K562 (cell line): ENCODE results near the gene SLC5A10. TPM values are rescaled to one million over a fixed set of nuclear protein-coding genes. Genes with fewer than 3 reads are reported as not detected.
"Not testable (repeated sequence)": the region's sequence is repeated elsewhere in the genome, so short reads cannot be mapped to it uniquely, and the experiment has no call there.

Experiments used
- ATAC-seq: fragments of 200-7000 bp; cut with Tn5 transposase; 3 replicates; pipeline ENCODE4 v1.9.1; 2020; ENCODE audit warnings: moderate library complexity
- BruUV-seq: library from RNA; stranded (reverse); fragments of 400-500 nt; replicated peaks from 2 replicates; lab custom pipeline; 2021; lab: Mats Ljungman, UMichigan
- CTCF ChIA-PET: fragments of 300-600 bp; formaldehyde crosslinking; extraction: SDS; loops from one replicate; lab custom pipeline; 2021; ENCODE audit warnings: low intra/inter-chr PET ratio; lab: Yijun Ruan, JAX
- POLR2A ChIA-PET: fragments of 300-600, 350-650 bp; sonication (Branson Sonifier 250); formaldehyde crosslinking; extraction: SDS; loops from one replicate; lab custom pipeline; 2021; ENCODE audit warnings: antibody characterized with exemption, inconsistent platforms; lab: Yijun Ruan, JAX
- DNase-seq, 4 experiments: peaks; one replicate each; pipeline versions ENCODE4 v3.0.0 to v3.0.0-alpha.2; 2011 to 2018; ENCODE audit warnings: low spot score in 3 of 4, mixed read lengths in 3 of 4; ENCODE audit errors: extremely low read depth in 1 of 4
- FAIRE-seq: peaks from 2 replicates; lab custom pipeline; 2011; peaks lifted over from hg19 to GRCh38; lab: Jason Lieb, UNC
- H2AFZ ChIP-seq: 2 replicates; pipeline ENCODE4 v1.6.0; 2011; ENCODE audit warnings: low read depth, low read length, control low read depth, inconsistent platforms
- H3K27ac ChIP-seq: fragments of 200-600 bp; 3 replicates; pipeline ENCODE4 v1.8.0; 2011; ENCODE audit warnings: low read depth, mild to moderate bottlenecking, control low read depth, inconsistent platforms, low read length, moderate library complexity, mixed read lengths; ENCODE audit errors: extremely low read depth
- H3K27me3 ChIP-seq, 2 experiments: fragments of 300-600 bp in 1 of 2; 2 replicates in 1 of 2; 3 replicates in 1 of 2; pipeline versions ENCODE4 v1.6.0 to v1.8.0; 2011; ENCODE audit warnings: inconsistent platforms in 2 of 2, low read length in 2 of 2, mild to moderate bottlenecking in 1 of 2, mixed read lengths in 1 of 2, moderate library complexity in 1 of 2; ENCODE audit not compliant: control insufficient read depth in 2 of 2, insufficient read depth in 2 of 2
- H3K36me3 ChIP-seq: fragments of 300-600 bp; 3 replicates; pipeline ENCODE4 v1.8.0; 2011; ENCODE audit warnings: mild to moderate bottlenecking, low read length, inconsistent platforms; ENCODE audit not compliant: control insufficient read depth, insufficient read depth
- H3K4me1 ChIP-seq, 2 experiments: fragments of 200-600 bp in 1 of 2; replicated peaks in 1 of 2; 2 replicates in 1 of 2; 3 replicates in 1 of 2; pipeline versions ENCODE4 v1.5.1 to v1.8.0; 2011; ENCODE audit warnings: inconsistent platforms in 2 of 2, low read length in 2 of 2, mild to moderate bottlenecking in 1 of 2, mixed read lengths in 1 of 2, moderate library complexity in 1 of 2; ENCODE audit not compliant: control insufficient read depth in 2 of 2, insufficient read depth in 2 of 2
- H3K4me2 ChIP-seq: 2 replicates; pipeline ENCODE4 v1.6.1; 2011; ENCODE audit warnings: low read length, control low read depth, inconsistent platforms, mixed read lengths; ENCODE audit not compliant: insufficient read depth
- H3K4me3 ChIP-seq: fragments of 200-600 bp; sonication (generic), shearing (Covaris generic); 2 replicates; pipeline ENCODE4 v1.5.1; 2016; ENCODE audit warnings: control low read depth, inconsistent platforms
- H3K79me2 ChIP-seq: fragments of 200-600 bp; 3 replicates; pipeline ENCODE4 v1.8.0; 2011; ENCODE audit warnings: low read length, inconsistent platforms; ENCODE audit not compliant: control insufficient read depth, insufficient read depth
- H3K9ac ChIP-seq, 2 experiments: 2 replicates each; pipeline versions ENCODE4 v1.6.0 to v1.6.1; 2011; ENCODE audit warnings: low read depth in 2 of 2, low read length in 2 of 2, control low read depth in 1 of 2, inconsistent platforms in 1 of 2, mild to moderate bottlenecking in 1 of 2, mixed read lengths in 1 of 2; ENCODE audit not compliant: insufficient read depth in 1 of 2
- H3K9me1 ChIP-seq: one replicate; pipeline ENCODE4 v1.6.0; 2011; ENCODE audit warnings: inconsistent platforms, mild to moderate bottlenecking, low read length, moderate library complexity; ENCODE audit not compliant: control insufficient read depth, insufficient read depth
- H3K9me3 ChIP-seq: replicated peaks from 2 replicates; pipeline ENCODE4 v1.5.1; 2011; ENCODE audit warnings: low read depth, low read length, inconsistent platforms; ENCODE audit not compliant: control insufficient read depth, insufficient read depth
- H4K20me1 ChIP-seq: replicated peaks from 2 replicates; pipeline ENCODE4 v1.6.1; 2011; ENCODE audit warnings: low read length, inconsistent platforms, mixed read lengths; ENCODE audit not compliant: control insufficient read depth, insufficient read depth
- WGBS: fragments of 100-300 bp; shearing (Covaris generic); methylation state at CpG from one replicate; pipeline ENCODE4 v1.1.6; 2016; ENCODE audit warnings: low coverage, mixed read lengths; ENCODE audit not compliant: insufficient coverage; ENCODE audit errors: missing lambda C conversion rate; 5-methylcytosine and 5-hydroxymethylcytosine counted together
- in situ Hi-C: fragments of 300-500 bp; cut with MboI; formaldehyde crosslinking; loops from 4 replicates; pipeline ENCODE4 v1.15.0; 2018; ENCODE audit warnings: inconsistent platforms, mixed read lengths
- intact Hi-C: fragments of 100-400 bp; cut with micrococcal nuclease; formaldehyde crosslinking; loops from 2 replicates; pipeline ENCODE4 v1.14.2; 2022
- polyA plus RNA-seq, 8 experiments: library from polyadenylated mRNA; depleted of rRNA in 4 of 8; stranded (reverse) in 5 of 8; unstranded in 3 of 8; fragments of >200 nt; fragmentation: Nextera tagmentation in 2 of 8; fragmentation: Illumina TruSeq in 1 of 8; extraction: Ambion mirVana in 2 of 8; extraction: Trizol in 1 of 8; gene quantifications; 2 replicates each; pipeline versions ENCODE4 v1.2.1 to v1.2.3, GENCODE V29; 2011 to 2014; ENCODE audit warnings: inconsistent platforms in 1 of 8, missing spikeins in 1 of 8
- total RNA-seq, 7 experiments: library from RNA; depleted of rRNA in 6 of 7; stranded (reverse); fragments of >200 nt in 6 of 7; fragmentation: Illumina TruSeq in 2 of 7; extraction: Trizol in 2 of 7; gene quantifications; 2 replicates each; pipeline versions ENCODE4 v1.2.1 to v1.2.3, GENCODE V29; 2011 to 2021; ENCODE audit warnings: low replicate concordance in 1 of 7

The SLC5A10 gene
- total and polyA plus RNA-seq, 9 of the 15 experiments (the other 6 are each of a cell fraction or from before 2014, with no cell fraction given): 0.03 to 0.09 (median 0.03) TPM; not detected in 5

- H3K4me2 ChIP-seq, H3K9me3 ChIP-seq, ATAC-seq, H2AFZ ChIP-seq, H3K27ac ChIP-seq, H3K79me2 ChIP-seq, H3K27me3 ChIP-seq, H3K36me3 ChIP-seq, POLR2A ChIA-PET, intact Hi-C loops, BruUV-seq, H3K9ac ChIP-seq, H3K4me3 ChIP-seq, CTCF ChIA-PET, H4K20me1 ChIP-seq, in situ Hi-C loops, DNase-seq, H3K4me1 ChIP-seq, H3K9me1 ChIP-seq: not testable (repeated sequence)
- peak; percentile 69 for FAIRE-seq
- no CpG with 5 or more reads among the region's 12 CpGs for WGBS
Observed at GRCh38 chr17:19046782-19047375, 94.9 kb downstream of the SLC5A10 start, which contains the start of gene GRAP. GRAP (minus strand) TSS chr17:19046957; CDS start chr17:19046926, 31 bp downstream.

GRCh38 chr17:19047510-19047909 is 95.5 kb downstream of the SLC5A10 start:
- intact Hi-C loops, H3K4me3 ChIP-seq, H4K20me1 ChIP-seq, DNase-seq, ATAC-seq, H3K27ac ChIP-seq, H3K79me2 ChIP-seq, CTCF ChIA-PET, in situ Hi-C loops, H3K4me2 ChIP-seq, H3K27me3 ChIP-seq, H3K9me1 ChIP-seq, FAIRE-seq, POLR2A ChIA-PET, BruUV-seq, H3K9me3 ChIP-seq, H2AFZ ChIP-seq, H3K4me1 ChIP-seq, H3K9ac ChIP-seq, H3K36me3 ChIP-seq: not testable (repeated sequence)
- 76% methylated on average over 3 of the region's 7 CpGs for WGBS

GRCh38 chr17:19048826-19049225 is 96.9 kb downstream of the SLC5A10 start:
- FAIRE-seq, H3K9me3 ChIP-seq, H3K79me2 ChIP-seq, H2AFZ ChIP-seq, H3K4me1 ChIP-seq, H4K20me1 ChIP-seq, H3K4me3 ChIP-seq, BruUV-seq, POLR2A ChIA-PET, H3K9ac ChIP-seq, CTCF ChIA-PET, ATAC-seq, intact Hi-C loops, H3K4me2 ChIP-seq, H3K9me1 ChIP-seq, H3K27ac ChIP-seq, H3K36me3 ChIP-seq, DNase-seq, in situ Hi-C loops, H3K27me3 ChIP-seq: not testable (repeated sequence)
- WGBS: no CpG with 5 or more reads among the region's 7 CpGs

GRCh38 chr17:19055447-19055846 is 103.5 kb downstream of the SLC5A10 start:
- H3K27ac ChIP-seq, FAIRE-seq, CTCF ChIA-PET, H2AFZ ChIP-seq, POLR2A ChIA-PET, H3K9me1 ChIP-seq, H3K27me3 ChIP-seq, H3K9me3 ChIP-seq, H3K4me1 ChIP-seq, H3K79me2 ChIP-seq, intact Hi-C loops, BruUV-seq, H3K9ac ChIP-seq, H3K36me3 ChIP-seq, H4K20me1 ChIP-seq, H3K4me3 ChIP-seq, H3K4me2 ChIP-seq, in situ Hi-C loops, DNase-seq: not testable (repeated sequence)
- peak; percentile 96 for ATAC-seq
- WGBS: no CpG with 5 or more reads among the region's 12 CpGs
